ENCODE data around the gene PIGO.

Gene PIGO

GRCh38 chr9:35054185-35054835 lies 42.1 kb downstream of the PIGO start:
- Histone ChIP-seq H2AFZ (ENCODE audit: low read depth, low read length) (no peak overlapping the region), H3K9me3 (ENCODE audit: low read length) (peaks cover 2% of the 10 kb centered on the region), H3K36me3 (ENCODE audit: insufficient read depth, low read length) (peaks cover 84% of the 10 kb centered on the region), H3K4me1 (ENCODE audit: insufficient read depth, low read length) (no peaks in the 10 kb centered on the region), H3K4me3 (ENCODE audit: low read length) (no peak overlapping the region), H3K27me3 (ENCODE audit: insufficient read depth, low read length) (no peaks in the 10 kb centered on the region)

DNA sequence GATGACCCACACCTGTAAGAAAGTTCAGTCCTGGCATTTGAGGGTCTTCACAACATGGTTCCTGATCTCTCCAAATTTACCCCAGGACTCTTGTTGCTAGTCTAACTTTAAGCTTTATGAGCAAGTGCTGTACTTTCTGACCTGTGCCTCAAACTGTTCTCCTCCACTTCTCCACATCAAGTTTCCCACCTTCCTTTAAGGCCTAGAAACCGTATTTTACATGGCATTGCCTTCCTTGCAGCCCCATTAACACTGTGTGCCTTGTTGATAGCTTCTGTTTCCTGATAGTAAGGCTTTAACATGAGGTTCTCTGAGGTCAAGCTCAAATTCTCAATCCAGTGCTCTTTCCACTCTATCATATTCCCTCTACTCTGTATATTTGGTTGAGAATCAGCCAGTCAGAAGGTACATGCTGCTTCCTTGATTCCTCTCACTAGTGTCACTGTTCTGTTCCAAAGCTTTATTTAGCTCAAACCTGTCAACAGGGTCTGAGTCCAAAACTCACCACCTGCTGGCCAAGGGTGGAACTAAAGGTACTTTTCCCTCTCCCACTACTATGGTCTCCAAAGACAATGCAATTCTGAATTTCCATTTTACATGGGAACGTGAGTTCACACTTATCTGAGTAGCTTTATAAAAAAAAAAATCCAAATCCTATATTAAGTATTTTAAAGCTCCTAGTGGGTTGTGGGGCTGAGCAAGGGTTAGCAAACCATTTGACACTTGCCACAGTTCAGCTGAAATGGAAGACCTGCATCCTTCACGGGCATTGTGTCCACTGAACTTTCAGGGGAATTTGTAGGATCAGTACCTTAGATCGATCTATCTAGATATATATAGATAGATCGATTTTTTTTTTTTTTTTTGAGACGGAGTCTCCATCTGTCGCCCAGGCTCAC lies 45.1 kb downstream of the PIGO start:
- peaks cover 2% of the 10 kb centered on the region for H3K9me3 ChIP-seq (ENCODE audit: low read length)
- no peaks in the 10 kb centered on the region for H3K4me1 ChIP-seq (ENCODE audit: insufficient read depth, low read length)
- peaks cover 58% of the 10 kb centered on the region for H3K36me3 ChIP-seq (ENCODE audit: insufficient read depth, low read length)

DNA sequence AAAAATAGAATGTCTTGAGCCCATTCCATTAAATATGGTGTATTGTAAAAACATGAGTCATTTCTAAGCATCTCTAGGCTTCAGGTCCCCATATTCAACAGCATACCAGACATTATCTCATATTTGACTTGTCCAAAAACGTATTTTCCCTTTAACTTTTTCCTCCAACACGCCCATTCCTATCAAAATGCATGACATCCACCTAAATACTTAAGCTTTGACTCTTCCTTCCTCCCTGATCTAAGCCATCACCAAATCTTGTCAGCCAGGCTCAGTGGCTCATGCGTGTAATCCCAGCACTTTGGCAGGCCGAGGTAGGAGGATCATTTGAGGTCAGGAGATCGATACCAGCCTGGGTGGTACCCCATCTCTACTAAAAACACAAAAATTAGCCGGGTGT lies 47.9 kb downstream of the PIGO start:
- Histone ChIP-seq H3K27me3 (ENCODE audit: insufficient read depth, low read length) (no peaks in the 10 kb centered on the region), H3K36me3 (ENCODE audit: insufficient read depth, low read length) (peaks cover 51% of the 10 kb centered on the region), H3K4me3 (ENCODE audit: low read length) (no peak overlapping the region), H3K4me1 (ENCODE audit: insufficient read depth, low read length) (no peaks in the 10 kb centered on the region), H2AFZ (ENCODE audit: low read depth, low read length) (no peak overlapping the region), H3K9me3 (ENCODE audit: low read length) (no peaks in the 10 kb centered on the region)

More for the DNA sequence above, 45.1 kb downstream of the PIGO start:
- Histone ChIP-seq H3K4me3 (ENCODE audit: low read length) (no peak overlapping the region), H3K27me3 (ENCODE audit: insufficient read depth, low read length) (no peaks in the 10 kb centered on the region), H2AFZ (ENCODE audit: low read depth, low read length) (no peak overlapping the region)

- Histone ChIP-seq H3K4me1 (ENCODE audit: insufficient read depth, low read length) (no peaks in the 10 kb centered on the region), H3K9me3 (ENCODE audit: low read length) (no peaks in the 10 kb centered on the region), H2AFZ (ENCODE audit: low read depth, low read length) (no peak overlapping the region), H3K27me3 (ENCODE audit: insufficient read depth, low read length) (no peaks in the 10 kb centered on the region), H3K4me3 (ENCODE audit: low read length) (no peak overlapping the region), H3K36me3 (ENCODE audit: insufficient read depth, low read length) (peaks cover 36% of the 10 kb centered on the region)
Measured at GRCh38 chr9:35044071-35044470, 52.3 kb downstream of the PIGO start.

- no peak overlapping the region for H3K4me3 ChIP-seq (ENCODE audit: low read length)
- H3K36me3 ChIP-seq (ENCODE audit: insufficient read depth, low read length) = peaks cover 38% of the 10 kb centered on the region
Measured at GRCh38 chr9:35042891-35043545, 53.4 kb downstream of the PIGO start.

GRCh38 chr9:35042081-35042604 lies 54.2 kb downstream of the PIGO start:
- no peaks in the 10 kb centered on the region for H3K4me1 ChIP-seq (ENCODE audit: insufficient read depth, low read length)
- no peak overlapping the region for H3K4me3 ChIP-seq (ENCODE audit: low read length)
- H3K9me3 ChIP-seq (ENCODE audit: low read length) = no peaks in the 10 kb centered on the region
- H3K27me3 ChIP-seq (ENCODE audit: insufficient read depth, low read length) = no peaks in the 10 kb centered on the region
- H2AFZ ChIP-seq (ENCODE audit: low read depth, low read length) = no peak overlapping the region
- peaks cover 36% of the 10 kb centered on the region for H3K36me3 ChIP-seq (ENCODE audit: insufficient read depth, low read length)

More at GRCh38 chr9:35042891-35043545, 53.4 kb downstream of the PIGO start:
- Histone ChIP-seq H3K4me1 (ENCODE audit: insufficient read depth, low read length) (no peaks in the 10 kb centered on the region), H3K27me3 (ENCODE audit: insufficient read depth, low read length) (no peaks in the 10 kb centered on the region), H2AFZ (ENCODE audit: low read depth, low read length) (no peak overlapping the region), H3K9me3 (ENCODE audit: low read length) (no peaks in the 10 kb centered on the region)

Data from neuron (in vitro differentiated cells).